B cell (primary cell): ENCODE data around the gene OLFM2. TPM values are rescaled to one million over a fixed set of nuclear protein-coding genes. Genes with fewer than 3 reads are reported as not detected.

Source experiments
- ATAC-seq: fragments of 200-7000 bp; cut with Tn5 transposase; one replicate; pipeline ENCODE4 v1.10.0; 2021; ENCODE audit warnings: low read depth, mild to moderate bottlenecking, moderate number of reproducible peaks, moderate library complexity
- CTCF ChIA-PET: fragments of 350-600 bp; sonication (Branson Sonifier 250); formaldehyde crosslinking; loops from one replicate; lab custom pipeline; 2021; ENCODE audit warnings: antibody characterized with exemption, inconsistent platforms; lab: Charles Lee
- POLR2A ChIA-PET: fragments of 350-600 bp; sonication (Branson Sonifier 250); formaldehyde crosslinking; loops from one replicate; lab custom pipeline; 2021; ENCODE audit warnings: antibody characterized with exemption; lab: Charles Lee
- DNase-seq: peaks from one replicate; pipeline ENCODE4 v3.0.0; 2013
- H2AFZ ChIP-seq: 2 replicates; pipeline ENCODE4 v1.6.1; 2012; ENCODE audit warnings: mild to moderate bottlenecking, low read depth, low read length; ENCODE audit not compliant: insufficient read depth, poor library complexity, severe bottlenecking
- H3K27ac ChIP-seq, 2 donors: 1 replicate in 1 of 2; 2 replicates in 1 of 2; pipeline ENCODE4 v1.5.1; 2012 to 2013; ENCODE audit warnings: low read length in 2 of 2, mild to moderate bottlenecking in 2 of 2, moderate library complexity in 1 of 2
- H3K27me3 ChIP-seq, 4 experiments: fragments of 200-600 bp in 1 of 4; sonication (generic) in 1 of 4; replicated peaks in 1 of 4; 1 replicate in 2 of 4; 2 replicates in 2 of 4; pipeline versions ENCODE4 v1.6.1 to v1.7.0; 2013 to 2016; ENCODE audit warnings: low read length in 3 of 4, mild to moderate bottlenecking in 2 of 4, mixed read lengths in 1 of 4, moderate library complexity in 1 of 4; ENCODE audit not compliant: insufficient read depth in 4 of 4, control insufficient read depth in 3 of 4; ENCODE audit errors: control extremely low read depth in 1 of 4
- H3K36me3 ChIP-seq, 2 experiments: replicated peaks in 1 of 2; 1 replicate in 1 of 2; 2 replicates in 1 of 2; pipeline versions ENCODE4 v1.6.1 to v1.7.1; 2013; ENCODE audit warnings: low read length in 1 of 2; ENCODE audit not compliant: insufficient read depth in 2 of 2, control insufficient read depth in 1 of 2; ENCODE audit errors: control extremely low read depth in 1 of 2, extremely low read depth in 1 of 2
- H3K4me1 ChIP-seq, 2 donors: fragments of 200-600 bp in 1 of 2; sonication (generic) in 1 of 2; 1 replicate in 1 of 2; 2 replicates in 1 of 2; pipeline versions ENCODE4 v1.5.1 to v1.6.1; 2013 to 2017; ENCODE audit warnings: low read length in 2 of 2; ENCODE audit not compliant: control insufficient read depth in 2 of 2, insufficient read depth in 2 of 2
- H3K4me2 ChIP-seq: replicated peaks from 2 replicates; pipeline ENCODE3; 2012; ENCODE audit warnings: mild to moderate bottlenecking, low read depth, low read length; ENCODE audit not compliant: poor library complexity, severe bottlenecking
- H3K4me3 ChIP-seq, 5 experiments: fragments of 200-600 bp in 1 of 5; sonication (generic) in 1 of 5; 1 replicate in 3 of 5; 2 replicates in 2 of 5; pipeline versions ENCODE4 v1.5.1 to v1.7.0; 2011 to 2016; ENCODE audit warnings: low read length in 4 of 5, mild to moderate bottlenecking in 4 of 5, low read depth in 2 of 5, control low read depth in 1 of 5, moderate library complexity in 1 of 5; ENCODE audit not compliant: insufficient read depth in 1 of 5; ENCODE audit errors: control extremely low read depth in 1 of 5, extremely low read depth in 1 of 5
- H3K79me2 ChIP-seq: fragments of 200-600 bp; sonication (generic); one replicate; pipeline ENCODE4 v1.6.0; 2016; ENCODE audit warnings: low read length; ENCODE audit not compliant: control insufficient read depth, insufficient read depth
- H3K9ac ChIP-seq: fragments of 200-600 bp; sonication (generic); 2 replicates; pipeline ENCODE4 v1.6.1; 2017; ENCODE audit warnings: mild to moderate bottlenecking, low read length, moderate library complexity
- H3K9me3 ChIP-seq, 3 donors: one replicate each; pipeline versions ENCODE4 v1.6.1 to v1.7.1; 2013; ENCODE audit warnings: low read length in 2 of 3; ENCODE audit not compliant: control insufficient read depth in 2 of 3, insufficient read depth in 1 of 3; ENCODE audit errors: control extremely low read depth in 1 of 3
- H4K20me1 ChIP-seq: 2 replicates; pipeline ENCODE4 v1.6.0; 2012; ENCODE audit warnings: mild to moderate bottlenecking, low read length; ENCODE audit not compliant: insufficient read depth, control insufficient read depth, poor library complexity, severe bottlenecking
- H3K27ac Mint-ChIP-seq: one replicate; pipeline ENCODE4 v1.8.0; 2021; ENCODE audit warnings: mixed read lengths
- H3K27me3 Mint-ChIP-seq: one replicate; pipeline ENCODE4 v1.8.0; 2021; ENCODE audit warnings: mixed read lengths
- H3K4me1 Mint-ChIP-seq: one replicate; pipeline ENCODE4 v1.8.0; 2021; ENCODE audit warnings: mixed read lengths
- H3K4me3 Mint-ChIP-seq: one replicate; pipeline ENCODE4 v1.8.0; 2021; ENCODE audit warnings: mixed read lengths
- H3K9me3 Mint-ChIP-seq: one replicate; pipeline ENCODE4 v1.8.0; 2022; ENCODE audit warnings: mixed read lengths; ENCODE audit not compliant: insufficient read depth
- CTCF ChIP-seq: fragments of 200-600 bp; IDR thresholded peaks from one replicate; pipeline ENCODE4 v1.8.0; 2022; ENCODE audit warnings: antibody characterized with exemption, mild to moderate bottlenecking
- EZH2 ChIP-seq: IDR thresholded peaks from 2 replicates; pipeline ENCODE4 v1.6.1; 2012; ENCODE audit warnings: borderline replicate concordance, low read depth, mild to moderate bottlenecking, moderate library complexity, low read length; ENCODE audit not compliant: insufficient read depth, poor library complexity, severe bottlenecking
- WGBS: methylation state at CpG from one replicate; pipeline ENCODE4 v1.1.5; 2013; ENCODE audit warnings: missing lambda C conversion rate; ENCODE audit not compliant: insufficient coverage; 5-methylcytosine and 5-hydroxymethylcytosine counted together
- intact Hi-C: fragments of 100-400 bp; cut with micrococcal nuclease; formaldehyde crosslinking; loops from one replicate; pipeline ENCODE4 v1.10.0; 2022
- polyA plus RNA-seq: library from polyadenylated mRNA; depleted of rRNA; stranded (reverse); fragments of >200 nt; gene quantifications from 2 replicates; pipeline ENCODE4 v1.2.3, GENCODE V29; 2012
- total RNA-seq, 2 donors: library from RNA; stranded (reverse); fragments of 120-200 nt in 1 of 2; gene quantifications; 1 replicate in 1 of 2; 2 replicates in 1 of 2; pipeline versions ENCODE4 v1.2.3 to v1.2.4, GENCODE V29; 2013 to 2022

The OLFM2 gene
- total and polyA plus RNA-seq, 2 donors (not counting 1 experiment from before 2014, with no cell fraction given): 0.15 TPM; not detected in 1

DNA sequence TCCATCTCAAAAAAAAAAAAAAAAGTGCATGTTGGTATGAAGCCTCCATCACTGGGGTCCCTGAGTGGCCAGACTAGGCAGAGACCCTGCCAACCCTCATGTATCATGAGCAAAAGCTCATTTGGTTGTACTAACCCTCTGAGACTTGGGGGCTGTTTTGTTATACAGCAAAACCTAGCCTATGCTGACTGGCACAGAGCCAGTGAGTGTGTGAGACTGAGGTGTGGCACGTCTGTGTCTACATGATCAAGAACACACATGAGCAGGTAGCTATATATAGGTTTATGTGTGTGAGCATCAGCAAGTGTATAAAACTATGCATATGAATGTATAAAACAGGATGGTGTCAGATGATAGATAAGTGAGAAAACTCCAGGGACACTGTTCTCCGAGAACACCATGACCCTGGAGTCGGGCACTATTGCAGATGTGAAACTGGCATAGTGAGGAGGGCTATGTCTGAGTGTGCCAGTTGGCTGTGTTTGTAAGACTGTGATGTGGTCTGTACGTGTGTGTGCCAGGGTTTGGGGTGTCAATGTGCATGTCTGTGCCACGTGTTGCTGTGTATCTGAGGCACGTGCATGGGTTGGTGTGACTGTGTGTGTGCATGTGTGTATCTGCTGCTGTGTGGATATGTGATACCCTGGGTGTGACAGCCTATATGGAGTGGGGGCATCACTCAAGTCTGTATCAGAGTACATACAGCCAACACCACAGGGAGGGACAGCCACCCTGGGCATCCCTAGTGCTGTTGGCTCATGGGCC, 44.5 kb downstream of the OLFM2 start:
- Histone ChIP-seq H2AFZ (no peak overlapping the region), H3K79me2 (no peaks in the 10 kb centered on the region), H3K27me3 (peaks cover 0 to 5% (median 0%) of the 10 kb centered on the region in 4 experiments), H3K27ac (no peak overlapping the region), H3K9me3 (no peaks in the 10 kb centered on the region), H3K9ac (no peak overlapping the region), H4K20me1 (no peaks in the 10 kb centered on the region), H3K4me2 (no peak overlapping the region), H3K4me1 (no peaks in the 10 kb centered on the region), H3K4me3 (no peak overlapping the region), H3K36me3 (no peaks in the 10 kb centered on the region)
- TF ChIP-seq EZH2 (no peak), CTCF (no peak)
- intact Hi-C loops: no loop called here
- ATAC-seq: no peak
- no peaks in the 10 kb centered on the region for H3K9me3 Mint-ChIP-seq
- no peak for DNase-seq
- POLR2A ChIA-PET: no interaction called here
- H3K27ac Mint-ChIP-seq: no peak overlapping the region
- no peaks in the 10 kb centered on the region for H3K4me1 Mint-ChIP-seq
- CTCF ChIA-PET: no interaction called here
- H3K27me3 Mint-ChIP-seq: peaks cover 38% of the 10 kb centered on the region
- WGBS: 67% methylated on average over 6 of the region's 6 CpGs
- no peak overlapping the region for H3K4me3 Mint-ChIP-seq

DNA sequence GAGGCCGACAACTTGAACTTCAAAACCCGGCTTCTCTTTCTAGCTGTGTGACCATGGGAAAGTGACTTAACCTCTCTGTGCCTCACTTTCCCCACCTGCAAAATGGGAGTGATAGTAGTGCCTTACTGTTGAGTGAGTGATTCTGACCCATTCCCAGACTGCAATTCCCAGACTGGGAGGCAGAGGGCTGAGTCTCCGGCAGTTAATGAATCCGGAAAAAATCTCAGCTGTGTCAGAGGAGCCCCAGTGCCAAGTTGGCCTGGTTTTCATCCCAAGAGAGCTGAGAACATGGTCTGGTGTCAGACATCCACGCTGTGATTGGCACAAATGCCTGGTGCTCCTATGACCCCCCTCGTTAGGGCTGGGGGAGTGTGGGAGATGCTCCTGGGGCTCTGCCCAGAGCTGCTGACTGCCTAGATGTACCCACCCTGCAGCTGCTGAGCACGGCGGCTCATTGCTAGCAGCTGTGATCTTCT, 51.2 kb downstream of the OLFM2 start:
- CTCF ChIA-PET: no interaction called here
- TF ChIP-seq EZH2: no peak
- TF ChIP-seq CTCF: no peak
- H3K4me1 ChIP-seq: no peaks in the 10 kb centered on the region
- 74% methylated on average over 7 of the region's 8 CpGs for WGBS
- H3K79me2 ChIP-seq: no peaks in the 10 kb centered on the region
- intact Hi-C loops: no loop called here
- H3K27me3 Mint-ChIP-seq: peaks cover 26% of the 10 kb centered on the region
- no peaks in the 10 kb centered on the region for H3K4me1 Mint-ChIP-seq
- no peaks in the 10 kb centered on the region for H3K36me3 ChIP-seq
- no peaks in the 10 kb centered on the region for H4K20me1 ChIP-seq
- H3K4me3 ChIP-seq: no peak overlapping the region
- no peak overlapping the region for H3K27ac Mint-ChIP-seq
- H3K9ac ChIP-seq: no peak overlapping the region
- no peaks in the 10 kb centered on the region for H3K9me3 ChIP-seq
- ATAC-seq: no peak
- no peak overlapping the region for H3K27ac ChIP-seq
- no peak overlapping the region for H3K4me3 Mint-ChIP-seq
- DNase-seq: no peak
- H3K27me3 ChIP-seq: peaks cover 0 to 3% (median 0%) of the 10 kb centered on the region in 4 experiments
- POLR2A ChIA-PET: no interaction called here
- no peak overlapping the region for H3K4me2 ChIP-seq
- no peaks in the 10 kb centered on the region for H3K9me3 Mint-ChIP-seq
- H2AFZ ChIP-seq: no peak overlapping the region
